ENCODE data around the gene USP17L28. TPM values are rescaled to one million over a fixed set of nuclear protein-coding genes. Genes with fewer than 3 reads are reported as not detected.
"Not testable (repeated sequence)": the region's sequence is repeated elsewhere in the genome, so short reads cannot be mapped to it uniquely, and the experiment has no call there.

USP17L28 gene
- total and polyA plus RNA-seq, 2 of the 8 experiments (the other 6 are each of a cell fraction or from before 2014, with no cell fraction given), result not detected

GRCh38 chr4:9329611-9330010 is 19.1 kb upstream of the USP17L28 start, which contains the start of gene USP17L25:
TSS of gene USP17L25 (plus strand) at chr4:9329911. CDS start at chr4:9329911, 0 bp downstream.
- H3K9me3 ChIP-seq (ENCODE audit: insufficient read depth in 2 of 2, low read depth in 1 of 2, low read length in 1 of 2); H3K79me2 ChIP-seq (ENCODE audit: control insufficient read depth in 1 of 2, insufficient read depth in 2 of 2, low read length in 2 of 2); H3K56ac ChIP-seq (replicated peaks; ENCODE audit: insufficient read length, low read depth, low read length); H3K23me2 ChIP-seq (ENCODE audit: low read depth, low read length); H3K27me3 ChIP-seq (replicated peaks in 1 of 4; ENCODE audit: control insufficient read depth in 3 of 4, extremely low read depth in 1 of 4, insufficient read depth in 3 of 4, low read length in 3 of 4); H4K5ac ChIP-seq (ENCODE audit: insufficient read length, low read depth, low read length); H3K4ac ChIP-seq (replicated peaks; ENCODE audit: insufficient read length, low read depth, low read length); H4K20me1 ChIP-seq (replicated peaks in 1 of 2; ENCODE audit: control insufficient read depth in 1 of 2, insufficient read depth in 2 of 2, low read length in 2 of 2); H2BK120ac ChIP-seq (replicated peaks; ENCODE audit: low read depth, low read length); H3K18ac ChIP-seq (ENCODE audit: extremely low read depth, low read length); H2AFZ ChIP-seq (ENCODE audit: low read length); H3K4me2 ChIP-seq (ENCODE audit: insufficient read depth in 1 of 2, low read depth in 2 of 2, low read length in 2 of 2); H3K14ac ChIP-seq (ENCODE audit: insufficient read length); H3K4me1 ChIP-seq (replicated peaks in 1 of 4; ENCODE audit: control insufficient read depth in 3 of 4, insufficient read depth in 4 of 4, low read length in 3 of 4); CTCF ChIA-PET (ENCODE audit: partially characterized antibody); POLR2A ChIA-PET (ENCODE audit: partially characterized antibody); H3K79me1 ChIP-seq (ENCODE audit: low read depth, low read length); H3K36me3 ChIP-seq (ENCODE audit: control insufficient read depth in 2 of 4, insufficient read depth in 4 of 4, low read length in 3 of 4); H4K91ac ChIP-seq (replicated peaks; ENCODE audit: insufficient read length, low read length); H2BK20ac ChIP-seq (ENCODE audit: low read length); H2BK5ac ChIP-seq (ENCODE audit: low read depth, low read length); FAIRE-seq; H3K4me3 ChIP-seq (ENCODE audit: extremely low read depth in 1 of 4, insufficient read depth in 2 of 4, low read depth in 3 of 4, low read length in 4 of 4); H2AK5ac ChIP-seq (ENCODE audit: low read depth, low read length); DNase-seq (ENCODE audit: low read depth in 1 of 2, low spot score in 2 of 2); H3K27ac ChIP-seq (ENCODE audit: low read depth, low read length); H3K9ac ChIP-seq (replicated peaks in 1 of 4; ENCODE audit: extremely low read depth in 1 of 4, low read depth in 3 of 4, low read length in 3 of 4); H2BK12ac ChIP-seq (ENCODE audit: low read depth, low read length); H4K8ac ChIP-seq (ENCODE audit: extremely low read depth, insufficient read depth, low read length); H2BK15ac ChIP-seq (ENCODE audit: low read length); H3K23ac ChIP-seq (ENCODE audit: insufficient read length): not testable (repeated sequence)
- no CpG with 5 or more reads among the region's 15 CpGs for WGBS, 2 experiments (ENCODE audit: extremely low coverage in 1 of 2, insufficient coverage in 1 of 2, insufficient read length in 1 of 2, insufficient replicate concordance in 2 of 2, low coverage in 1 of 2, low lambda C conversion rate in 2 of 2, missing lambda C conversion rate in 1 of 2)

DNA sequence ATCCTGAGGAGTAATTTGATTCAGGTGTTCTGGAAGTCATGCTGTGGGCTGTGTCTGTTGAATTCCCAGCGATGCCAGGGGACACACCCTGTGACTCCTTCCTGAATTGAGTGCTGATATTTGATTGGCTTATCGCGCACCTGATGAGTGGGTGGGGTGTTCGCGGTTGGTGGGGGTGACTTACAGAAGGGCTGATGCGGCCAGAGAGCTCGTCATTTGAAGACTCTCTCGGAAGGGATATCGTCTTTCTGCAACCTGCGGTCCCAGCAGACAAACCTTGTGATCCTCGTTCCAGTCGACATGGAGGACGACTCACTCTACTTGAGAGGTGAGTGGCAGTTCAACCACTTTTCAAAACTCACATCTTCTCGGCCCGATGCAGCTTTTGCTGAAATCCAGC is 14.3 kb upstream of the USP17L28 start, which contains the start of gene USP17L26:
USP17L26 (plus strand) TSS at position 301 of the 400 bp plus-strand sequence; CDS start at position 301, 0 bp downstream.
- H2AFZ ChIP-seq (ENCODE audit: low read length); H3K56ac ChIP-seq (replicated peaks; ENCODE audit: insufficient read length, low read depth, low read length); H2BK12ac ChIP-seq (ENCODE audit: low read depth, low read length); H3K4ac ChIP-seq (replicated peaks; ENCODE audit: insufficient read length, low read depth, low read length); POLR2A ChIA-PET (ENCODE audit: partially characterized antibody); H4K5ac ChIP-seq (ENCODE audit: insufficient read length, low read depth, low read length); H3K23ac ChIP-seq (ENCODE audit: insufficient read length); H3K36me3 ChIP-seq (ENCODE audit: control insufficient read depth in 2 of 4, insufficient read depth in 4 of 4, low read length in 3 of 4); FAIRE-seq; H2BK120ac ChIP-seq (replicated peaks; ENCODE audit: low read depth, low read length); H4K8ac ChIP-seq (ENCODE audit: extremely low read depth, insufficient read depth, low read length); H3K4me3 ChIP-seq (ENCODE audit: extremely low read depth in 1 of 4, insufficient read depth in 2 of 4, low read depth in 3 of 4, low read length in 4 of 4); H3K79me2 ChIP-seq (ENCODE audit: control insufficient read depth in 1 of 2, insufficient read depth in 2 of 2, low read length in 2 of 2); H3K23me2 ChIP-seq (ENCODE audit: low read depth, low read length); H4K91ac ChIP-seq (replicated peaks; ENCODE audit: insufficient read length, low read length); H3K14ac ChIP-seq (ENCODE audit: insufficient read length); H3K18ac ChIP-seq (ENCODE audit: extremely low read depth, low read length); H3K9me3 ChIP-seq (ENCODE audit: insufficient read depth in 2 of 2, low read depth in 1 of 2, low read length in 1 of 2); H3K79me1 ChIP-seq (ENCODE audit: low read depth, low read length); H2AK5ac ChIP-seq (ENCODE audit: low read depth, low read length); H3K4me1 ChIP-seq (replicated peaks in 1 of 4; ENCODE audit: control insufficient read depth in 3 of 4, insufficient read depth in 4 of 4, low read length in 3 of 4); CTCF ChIA-PET (ENCODE audit: partially characterized antibody); H3K27ac ChIP-seq (ENCODE audit: low read depth, low read length); DNase-seq (ENCODE audit: low read depth in 1 of 2, low spot score in 2 of 2); H4K20me1 ChIP-seq (replicated peaks in 1 of 2; ENCODE audit: control insufficient read depth in 1 of 2, insufficient read depth in 2 of 2, low read length in 2 of 2); H2BK5ac ChIP-seq (ENCODE audit: low read depth, low read length); H2BK20ac ChIP-seq (ENCODE audit: low read length); H3K4me2 ChIP-seq (ENCODE audit: insufficient read depth in 1 of 2, low read depth in 2 of 2, low read length in 2 of 2); H3K9ac ChIP-seq (replicated peaks in 1 of 4; ENCODE audit: extremely low read depth in 1 of 4, low read depth in 3 of 4, low read length in 3 of 4); H3K27me3 ChIP-seq (replicated peaks in 1 of 4; ENCODE audit: control insufficient read depth in 3 of 4, extremely low read depth in 1 of 4, insufficient read depth in 3 of 4, low read length in 3 of 4); H2BK15ac ChIP-seq (ENCODE audit: low read length): not testable (repeated sequence)
- no CpG with 5 or more reads among the region's 15 CpGs for WGBS, 2 experiments (ENCODE audit: extremely low coverage in 1 of 2, insufficient coverage in 1 of 2, insufficient read length in 1 of 2, insufficient replicate concordance in 2 of 2, low coverage in 1 of 2, low lambda C conversion rate in 2 of 2, missing lambda C conversion rate in 1 of 2)
